ENCODE data around the gene ATL2. TPM values are rescaled to one million over a fixed set of nuclear protein-coding genes. Genes with fewer than 3 reads are reported as not detected.

Gene ATL2
- total and polyA plus RNA-seq, 2 donors (not counting 3 experiments of a cell fraction or from before 2014, with no cell fraction given) = 23.9 to 45.5 TPM

DNA sequence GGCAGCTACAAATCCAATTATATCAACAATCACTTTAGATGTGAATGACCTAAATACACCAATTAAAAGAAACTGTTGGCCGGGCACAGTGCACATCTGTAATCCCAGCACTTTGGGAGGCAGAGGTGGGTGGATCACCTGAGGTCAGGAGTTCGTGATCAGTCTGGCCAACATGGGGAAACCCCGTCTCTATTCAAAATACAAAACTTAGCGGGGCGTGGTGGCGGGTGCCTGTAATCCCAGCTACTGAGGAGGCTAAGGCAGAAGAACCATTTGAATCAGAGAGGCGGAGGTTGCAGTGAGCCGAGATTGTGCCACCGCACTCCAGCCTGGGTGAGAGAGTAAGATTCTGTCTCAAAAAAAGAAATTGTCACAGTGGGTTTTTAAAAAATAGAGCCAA, 49.5 kb downstream of the ATL2 start:
- CTCF ChIA-PET = interaction anchor here (0.6 to 4.3 kb wide), 3 partner anchors 11 to 181 kb away, joined by 3 to 22 read pairs (median 6); no protein-coding TSS in a partner anchor
- no peak overlapping the region for H3K4me2 ChIP-seq (ENCODE audit: insufficient read depth, low read length)
- peaks cover 4% of the 10 kb centered on the region for H3K4me1 ChIP-seq (ENCODE audit: control insufficient read depth, extremely low read depth, insufficient read depth, low read length)
- H3K27ac ChIP-seq (ENCODE audit: insufficient read depth, low read depth, low read length) = no peak overlapping the region
- H3K79me2 ChIP-seq (ENCODE audit: control insufficient read depth, insufficient read depth, low read length) = peaks cover 40% of the 10 kb centered on the region
- BruUV-seq (replicated peaks) = no TSS peak
- H4K20me1 ChIP-seq (replicated peaks; ENCODE audit: control insufficient read depth, extremely low read depth, insufficient read depth, low read length) = no peaks in the 10 kb centered on the region
- DNase-seq (ENCODE audit: low read depth, low spot score) (no peak), FAIRE-seq (no peak)
- no peak overlapping the region for H2AFZ ChIP-seq (ENCODE audit: low read depth, low read length)
- H3K4me3 ChIP-seq (replicated peaks in 1 of 3; ENCODE audit: insufficient read depth in 1 of 3, low read depth in 1 of 3, low read length in 3 of 3) = no peak overlapping the region
- no peak overlapping the region for H3K9ac ChIP-seq (replicated peaks; ENCODE audit: extremely low read depth, insufficient read depth, low read length)
- intact Hi-C loops (cut with micrococcal nuclease) (loop anchor here (2.0 kb wide), 1 partner anchor 49 kb away; the partner anchor contains the start of gene ATL2), dilution Hi-C loops (cut with MboI; ENCODE audit: extremely low pct_ligation_motif_present, low sequenced_read_pairs) (no loop called here)
- no peaks in the 10 kb centered on the region for H3K36me3 ChIP-seq (ENCODE audit: control insufficient read depth in 2 of 2, extremely low read depth in 1 of 2, insufficient read depth in 2 of 2, low read length in 2 of 2)
- H3K9me3 ChIP-seq (replicated peaks; ENCODE audit: control insufficient read depth, insufficient read depth, low read length) = no peaks in the 10 kb centered on the region
- POLR2A ChIA-PET = interaction anchor here (0.7 kb wide), 1 partner anchor 495 kb away, joined by 3 read pairs; no protein-coding TSS in a partner anchor
- H3K9me1 ChIP-seq (replicated peaks; ENCODE audit: control insufficient read depth, extremely low read depth, insufficient read depth, low read length) = no peaks in the 10 kb centered on the region
- TF ChIP-seq, protein P1, sequence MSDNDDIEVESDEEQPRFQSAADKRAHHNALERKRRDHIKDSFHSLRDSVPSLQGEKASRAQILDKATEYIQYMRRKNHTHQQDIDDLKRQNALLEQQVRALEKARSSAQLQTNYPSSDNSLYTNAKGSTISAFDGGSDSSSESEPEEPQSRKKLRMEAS (IDR thresholded peaks at IDR 0.05; ENCODE audit: insufficient read depth, insufficient read length) = no peak
- TF ChIP-seq POLR2A (IDR thresholded peaks at IDR 0.05; ENCODE audit: low read depth, low read length) (no peak), POLR2AphosphoS5 (IDR thresholded peaks at IDR 0.05; ENCODE audit: insufficient read depth, low read depth, low read length) (no peak)
- H3K27me3 ChIP-seq (ENCODE audit: control insufficient read depth in 2 of 2, insufficient read depth in 2 of 2, low read length in 2 of 2) = no peaks in the 10 kb centered on the region

DNA sequence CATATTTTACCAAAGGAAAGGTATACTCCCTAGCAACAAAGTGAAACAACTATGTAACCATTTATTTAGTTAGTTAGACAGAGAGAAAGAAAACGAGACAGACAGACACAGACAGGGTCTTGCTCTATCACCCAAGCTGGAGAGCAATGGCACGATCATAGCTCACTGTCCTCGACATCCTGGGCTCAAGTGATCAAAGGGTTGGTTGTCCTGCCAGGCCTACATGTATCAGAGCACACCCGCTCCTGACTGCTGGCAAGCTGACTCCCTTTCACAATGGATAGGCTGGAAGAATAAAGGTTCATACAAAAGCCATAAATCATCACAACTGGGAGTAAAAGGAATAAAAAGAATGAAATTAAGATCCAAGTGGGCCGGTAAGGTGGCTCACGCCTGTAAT, 53.5 kb downstream of the ATL2 start:
- POLR2A ChIA-PET = no interaction called here
- H3K79me2 ChIP-seq (ENCODE audit: control insufficient read depth, insufficient read depth, low read length) = peaks cover 43% of the 10 kb centered on the region
- FAIRE-seq = no peak
- no peak overlapping the region for H2AFZ ChIP-seq (ENCODE audit: low read depth, low read length)
- no peak overlapping the region for H3K4me2 ChIP-seq (ENCODE audit: insufficient read depth, low read length)
- TF ChIP-seq EZH2 (IDR thresholded peaks at IDR 0.05; ENCODE audit: borderline replicate concordance, low read depth, low read length, severe bottlenecking) (no peak), POLR2A (IDR thresholded peaks at IDR 0.05; ENCODE audit: low read depth, low read length) (no peak), MYC (IDR thresholded peaks at IDR 0.05; ENCODE audit: low read depth, low read length) (no peak), GATA2 (IDR thresholded peaks at IDR 0.05; ENCODE audit: insufficient read depth, insufficient read length, low read depth, low read length) (no peak), FOS (IDR thresholded peaks at IDR 0.05; ENCODE audit: borderline replicate concordance, insufficient read depth, low read length) (no peak), JUN (IDR thresholded peaks at IDR 0.05; ENCODE audit: borderline replicate concordance, insufficient read depth, insufficient read length, low read depth) (no peak), POLR2AphosphoS5 (IDR thresholded peaks at IDR 0.05; ENCODE audit: insufficient read depth, low read depth, low read length) (no peak)
- TF ChIP-seq, protein P1 (IDR thresholded peaks at IDR 0.05; ENCODE audit: insufficient read depth, insufficient read length) = no peak
- TF ChIP-seq, protein P2, sequence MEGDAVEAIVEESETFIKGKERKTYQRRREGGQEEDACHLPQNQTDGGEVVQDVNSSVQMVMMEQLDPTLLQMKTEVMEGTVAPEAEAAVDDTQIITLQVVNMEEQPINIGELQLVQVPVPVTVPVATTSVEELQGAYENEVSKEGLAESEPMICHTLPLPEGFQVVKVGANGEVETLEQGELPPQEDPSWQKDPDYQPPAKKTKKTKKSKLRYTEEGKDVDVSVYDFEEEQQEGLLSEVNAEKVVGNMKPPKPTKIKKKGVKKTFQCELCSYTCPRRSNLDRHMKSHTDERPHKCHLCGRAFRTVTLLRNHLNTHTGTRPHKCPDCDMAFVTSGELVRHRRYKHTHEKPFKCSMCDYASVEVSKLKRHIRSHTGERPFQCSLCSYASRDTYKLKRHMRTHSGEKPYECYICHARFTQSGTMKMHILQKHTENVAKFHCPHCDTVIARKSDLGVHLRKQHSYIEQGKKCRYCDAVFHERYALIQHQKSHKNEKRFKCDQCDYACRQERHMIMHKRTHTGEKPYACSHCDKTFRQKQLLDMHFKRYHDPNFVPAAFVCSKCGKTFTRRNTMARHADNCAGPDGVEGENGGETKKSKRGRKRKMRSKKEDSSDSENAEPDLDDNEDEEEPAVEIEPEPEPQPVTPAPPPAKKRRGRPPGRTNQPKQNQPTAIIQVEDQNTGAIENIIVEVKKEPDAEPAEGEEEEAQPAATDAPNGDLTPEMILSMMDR (IDR thresholded peaks at IDR 0.05; ENCODE audit: extremely low read depth in 1 of 2, insufficient read depth in 1 of 2, low read depth in 1 of 2, low read length in 2 of 2) = no peak
- no peaks in the 10 kb centered on the region for H3K27me3 ChIP-seq (ENCODE audit: control insufficient read depth in 2 of 2, insufficient read depth in 2 of 2, low read length in 2 of 2)
- H3K27ac ChIP-seq (ENCODE audit: insufficient read depth, low read depth, low read length) = no peak overlapping the region
- no peaks in the 10 kb centered on the region for H3K9me3 ChIP-seq (replicated peaks; ENCODE audit: control insufficient read depth, insufficient read depth, low read length)
- H3K9me1 ChIP-seq (replicated peaks; ENCODE audit: control insufficient read depth, extremely low read depth, insufficient read depth, low read length) = no peaks in the 10 kb centered on the region
- no TSS peak for BruUV-seq (replicated peaks)
- intact Hi-C loops (cut with micrococcal nuclease) (no loop called here), dilution Hi-C loops (cut with MboI; ENCODE audit: extremely low pct_ligation_motif_present, low sequenced_read_pairs) (no loop called here)
- no peaks in the 10 kb centered on the region for H4K20me1 ChIP-seq (replicated peaks; ENCODE audit: control insufficient read depth, extremely low read depth, insufficient read depth, low read length)
- CTCF ChIA-PET = interaction anchor here (0.9 kb wide), 1 partner anchor 185 kb away, joined by 4 read pairs; no protein-coding TSS in a partner anchor
- peaks cover 4% of the 10 kb centered on the region for H3K4me1 ChIP-seq (ENCODE audit: control insufficient read depth, extremely low read depth, insufficient read depth, low read length)
- no peak overlapping the region for H3K9ac ChIP-seq (replicated peaks; ENCODE audit: extremely low read depth, insufficient read depth, low read length)
- no peak overlapping the region for H3K4me3 ChIP-seq (replicated peaks in 1 of 3; ENCODE audit: insufficient read depth in 1 of 3, low read depth in 1 of 3, low read length in 3 of 3)
- no peak for DNase-seq (ENCODE audit: low read depth, low spot score)
- no peaks in the 10 kb centered on the region for H3K36me3 ChIP-seq (ENCODE audit: control insufficient read depth in 2 of 2, extremely low read depth in 1 of 2, insufficient read depth in 2 of 2, low read length in 2 of 2)
